ENCODE results near the gene IFT74.

DNA sequence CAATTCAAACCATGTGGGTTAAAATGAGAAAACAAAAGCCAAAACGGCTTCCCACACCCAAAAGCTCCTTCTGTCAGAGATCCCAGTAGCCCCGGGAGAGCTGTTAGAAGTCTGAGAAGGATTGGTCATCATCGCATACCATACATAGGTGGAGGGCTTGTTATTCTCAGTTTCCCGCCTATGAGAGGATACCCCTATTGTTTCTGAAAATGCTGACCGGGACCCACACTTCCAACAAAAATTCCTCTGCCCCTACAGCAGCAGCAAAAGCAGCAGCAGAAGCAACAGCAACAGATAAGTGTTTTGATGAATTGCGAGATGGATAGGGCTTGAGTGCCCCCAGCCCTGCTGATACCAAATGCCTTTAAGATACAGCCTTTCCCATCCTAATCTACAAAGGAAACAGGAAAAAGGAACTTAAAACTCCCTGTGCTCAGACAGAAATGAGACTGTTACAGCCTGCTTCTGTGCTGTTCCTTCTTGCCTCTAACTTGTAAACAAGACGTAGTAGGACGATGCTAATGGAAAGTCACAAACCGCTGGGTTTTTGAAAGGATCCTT is 152.8 kb downstream of the IFT74 start, which contains the start of gene TEK:
- TF ChIP-seq, protein P1, sequence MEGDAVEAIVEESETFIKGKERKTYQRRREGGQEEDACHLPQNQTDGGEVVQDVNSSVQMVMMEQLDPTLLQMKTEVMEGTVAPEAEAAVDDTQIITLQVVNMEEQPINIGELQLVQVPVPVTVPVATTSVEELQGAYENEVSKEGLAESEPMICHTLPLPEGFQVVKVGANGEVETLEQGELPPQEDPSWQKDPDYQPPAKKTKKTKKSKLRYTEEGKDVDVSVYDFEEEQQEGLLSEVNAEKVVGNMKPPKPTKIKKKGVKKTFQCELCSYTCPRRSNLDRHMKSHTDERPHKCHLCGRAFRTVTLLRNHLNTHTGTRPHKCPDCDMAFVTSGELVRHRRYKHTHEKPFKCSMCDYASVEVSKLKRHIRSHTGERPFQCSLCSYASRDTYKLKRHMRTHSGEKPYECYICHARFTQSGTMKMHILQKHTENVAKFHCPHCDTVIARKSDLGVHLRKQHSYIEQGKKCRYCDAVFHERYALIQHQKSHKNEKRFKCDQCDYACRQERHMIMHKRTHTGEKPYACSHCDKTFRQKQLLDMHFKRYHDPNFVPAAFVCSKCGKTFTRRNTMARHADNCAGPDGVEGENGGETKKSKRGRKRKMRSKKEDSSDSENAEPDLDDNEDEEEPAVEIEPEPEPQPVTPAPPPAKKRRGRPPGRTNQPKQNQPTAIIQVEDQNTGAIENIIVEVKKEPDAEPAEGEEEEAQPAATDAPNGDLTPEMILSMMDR (IDR thresholded peaks at IDR 0.05), result no peak
- TF ChIP-seq POLR2A (IDR thresholded peaks at IDR 0.05), result no peak

Data from tibial nerve (tissue), 3 donors.